Esophagus muscularis mucosa (tissue), 4 donors: Measurements from ENCODE around the gene DCLK3. TPM values are rescaled to one million over a fixed set of nuclear protein-coding genes. Genes with fewer than 3 reads are reported as not detected.

ENCODE experiments used
- DNase-seq: peaks from one replicate; pipeline ENCODE4 v3.0.0-alpha.2; 2017; ENCODE audit errors: extremely low spot score
- H3K27ac ChIP-seq, 4 donors: fragments of 200-600 bp; sonication (generic); replicated peaks in 1 of 4; 1 replicate in 3 of 4; 2 replicates in 1 of 4; pipeline ENCODE4 v1.5.1; 2016 to 2019; ENCODE audit warnings: mild to moderate bottlenecking in 1 of 4
- H3K27me3 ChIP-seq, 4 donors: fragments of 200-600 bp; sonication (generic); one replicate each; pipeline versions ENCODE4 v1.5.1 to v1.6.0; 2016 to 2019
- H3K36me3 ChIP-seq, 4 donors: fragments of 200-600 bp; sonication (generic); one replicate each; pipeline ENCODE4 v1.5.1; 2016 to 2019
- H3K4me1 ChIP-seq, 4 donors: fragments of 200-600 bp; sonication (generic); one replicate each; pipeline ENCODE4 v1.5.1; 2016 to 2019
- H3K4me3 ChIP-seq, 4 donors: fragments of 200-600 bp; sonication (generic); 1 replicate in 2 of 4; 2 replicates in 2 of 4; pipeline ENCODE4 v1.5.1; 2016 to 2019; ENCODE audit warnings: mild to moderate bottlenecking in 4 of 4, moderate library complexity in 1 of 4
- H3K9me3 ChIP-seq, 4 donors: fragments of 200-600 bp; sonication (generic); 1 replicate in 3 of 4; 2 replicates in 1 of 4; pipeline ENCODE4 v1.5.1; 2016 to 2019
- CTCF ChIP-seq, 3 experiments: fragments of 200-600 bp in 2 of 3; fragments of 450-650 bp in 1 of 3; sonication (generic) in 2 of 3; IDR thresholded peaks; one replicate each; pipeline ENCODE4 v1.5.1; 2017 to 2019; ENCODE audit warnings: antibody characterized with exemption in 3 of 3, mild to moderate bottlenecking in 2 of 3, moderate library complexity in 1 of 3
- EP300 ChIP-seq: sonication (generic); formaldehyde crosslinking; IDR thresholded peaks from one replicate; pipeline ENCODE4 v1.6.1; 2017; ENCODE audit warnings: antibody characterized with exemption
- POLR2A ChIP-seq: fragments of 450-650 bp; IDR thresholded peaks from one replicate; pipeline ENCODE4 v1.6.1; 2017; ENCODE audit warnings: antibody characterized with exemption, moderate library complexity, mild to moderate bottlenecking, low read depth
- POLR2AphosphoS5 ChIP-seq, 2 donors: sonication (generic); formaldehyde crosslinking; IDR thresholded peaks; one replicate each; pipeline ENCODE4 v1.6.1; 2017; ENCODE audit warnings: antibody characterized with exemption in 2 of 2
- WGBS: methylation state at CpG from one replicate; pipeline ENCODE4 v1.1.5; 2018; 5-methylcytosine and 5-hydroxymethylcytosine counted together
- intact Hi-C: fragments of 100-400 bp; cut with DNase I; formaldehyde crosslinking; loops from one replicate; pipeline ENCODE4 v1.15.1; 2023
- total RNA-seq, 4 donors: library from RNA; depleted of rRNA; stranded (reverse); fragments of >200 nt; gene quantifications; one replicate each; pipeline versions ENCODE4 v1.1.0 to v1.2.1, GENCODE V29; 2016

Gene DCLK3
- total RNA-seq, 4 donors from 2014 or later: under 0.01 to 0.33 (median 0.21) TPM

GRCh38 chr3:36710606-36711005 lies 53.7 kb downstream of the DCLK3 start:
- Histone ChIP-seq H3K4me3 (no peak overlapping the region), H3K9me3 (no peaks in the 10 kb centered on the region), H3K4me1 (no peaks in the 10 kb centered on the region), H3K27ac (no peak overlapping the region), H3K27me3 (no peaks in the 10 kb centered on the region), H3K36me3 (no peaks in the 10 kb centered on the region)
- WGBS: 41% methylated on average over 2 of the region's 2 CpGs
- no peak for TF ChIP-seq POLR2AphosphoS5 (IDR thresholded peaks at IDR 0.05)
- no peak for TF ChIP-seq CTCF (IDR thresholded peaks at IDR 0.05)
- no peak for TF ChIP-seq EP300
- no peak for TF ChIP-seq POLR2A
- peak; percentile 66 for DNase-seq
- intact Hi-C loops: no loop called here

- peak; percentile 74 for DNase-seq
- Histone ChIP-seq H3K9me3 (no peaks in the 10 kb centered on the region), H3K4me1 (no peaks in the 10 kb centered on the region), H3K27me3 (no peaks in the 10 kb centered on the region), H3K36me3 (no peaks in the 10 kb centered on the region), H3K27ac (no peak overlapping the region), H3K4me3 (no peak overlapping the region)
- TF ChIP-seq POLR2AphosphoS5 (IDR thresholded peaks at IDR 0.05) (no peak), EP300 (no peak), CTCF (IDR thresholded peaks at IDR 0.05) (no peak), POLR2A (no peak)
- 94% methylated on average over 6 of the region's 6 CpGs for WGBS
- intact Hi-C loops: no loop called here
These were observed 54.5 kb downstream of the DCLK3 start for GRCh38 chr3:36709826-36710365.

- H3K27ac ChIP-seq: no peak overlapping the region
- H3K36me3 ChIP-seq: no peaks in the 10 kb centered on the region
- no peak overlapping the region for H3K4me3 ChIP-seq
- TF ChIP-seq CTCF (IDR thresholded peaks at IDR 0.05) (no peak), POLR2AphosphoS5 (IDR thresholded peaks at IDR 0.05) (no peak), POLR2A (no peak), EP300 (no peak)
- no peaks in the 10 kb centered on the region for H3K4me1 ChIP-seq
- no peaks in the 10 kb centered on the region for H3K9me3 ChIP-seq
- intact Hi-C loops: no loop called here
- DNase-seq: peak; percentile 75
- WGBS: 87% methylated on average over 4 of the region's 4 CpGs
- H3K27me3 ChIP-seq: no peaks in the 10 kb centered on the region
These were observed 55.1 kb downstream of the DCLK3 start for GRCh38 chr3:36709281-36709680.

GRCh38 chr3:36707623-36708409 lies 56.5 kb downstream of the DCLK3 start:
- no peak for DNase-seq
- no peak for TF ChIP-seq EP300
- TF ChIP-seq POLR2A: no peak
- TF ChIP-seq CTCF (IDR thresholded peaks at IDR 0.05): no peak
- no peak for TF ChIP-seq POLR2AphosphoS5 (IDR thresholded peaks at IDR 0.05)
- Histone ChIP-seq H3K9me3 (no peaks in the 10 kb centered on the region), H3K27ac (no peak overlapping the region), H3K27me3 (no peaks in the 10 kb centered on the region), H3K36me3 (no peaks in the 10 kb centered on the region), H3K4me1 (no peaks in the 10 kb centered on the region), H3K4me3 (no peak overlapping the region)
- 56% methylated on average over 6 of the region's 6 CpGs for WGBS
- intact Hi-C loops: no loop called here
